Osteocyte (in vitro differentiated cells): ENCODE data around the gene ANKRD27. TPM values are rescaled to one million over a fixed set of nuclear protein-coding genes. Genes with fewer than 3 reads are reported as not detected.

Experiments
- DNase-seq: peaks from one replicate; pipeline ENCODE4 v3.0.0; 2021; ENCODE audit warnings: mixed read lengths; ENCODE audit not compliant: unreplicated experiment; ENCODE audit errors: extremely low spot score
- H3K27ac Mint-ChIP-seq: one replicate; pipeline ENCODE4 v1.8.0; 2021; ENCODE audit warnings: mild to moderate bottlenecking, mixed read lengths; ENCODE audit not compliant: unreplicated experiment
- H3K27me3 Mint-ChIP-seq: one replicate; pipeline ENCODE4 v1.8.0; 2021; ENCODE audit warnings: mixed read lengths; ENCODE audit not compliant: unreplicated experiment
- H3K36me3 Mint-ChIP-seq: one replicate; pipeline ENCODE4 v1.8.0; 2021; ENCODE audit warnings: mixed read lengths; ENCODE audit not compliant: unreplicated experiment
- H3K4me1 Mint-ChIP-seq: one replicate; pipeline ENCODE4 v1.8.0; 2021; ENCODE audit warnings: mixed read lengths; ENCODE audit not compliant: unreplicated experiment
- H3K4me3 Mint-ChIP-seq: one replicate; pipeline ENCODE4 v1.8.0; 2021; ENCODE audit warnings: mild to moderate bottlenecking, moderate library complexity, mixed read lengths; ENCODE audit not compliant: unreplicated experiment
- H3K9me3 Mint-ChIP-seq: one replicate; pipeline ENCODE4 v1.8.0; 2021; ENCODE audit warnings: mixed read lengths; ENCODE audit not compliant: unreplicated experiment
- CTCF ChIP-seq: fragments of 200-600 bp; sonication (generic); IDR thresholded peaks from 2 replicates; pipeline ENCODE4 v1.5.0; 2021; ENCODE audit warnings: antibody characterized with exemption, mild to moderate bottlenecking, moderate library complexity
- total RNA-seq: library from RNA; stranded (reverse); gene quantifications from 2 replicates; pipeline ENCODE4 v1.2.1, GENCODE V29; 2021

Gene ANKRD27
- total RNA-seq, 1 donor from 2014 or later, result 24.1 TPM

GRCh38 chr19:32650671-32651070 lies 24.3 kb downstream of the ANKRD27 start:
- Mint-ChIP-seq H3K4me3 (no peak overlapping the region), H3K36me3 (peaks cover 19% of the 10 kb centered on the region), H3K27me3 (no peaks in the 10 kb centered on the region), H3K27ac (no peak overlapping the region), H3K4me1 (peaks cover 2% of the 10 kb centered on the region), H3K9me3 (no peaks in the 10 kb centered on the region)
- DNase-seq, result no peak
- no peak for TF ChIP-seq CTCF

GRCh38 chr19:32649751-32650150 lies 25.2 kb downstream of the ANKRD27 start:
- H3K36me3 Mint-ChIP-seq, result peaks cover 19% of the 10 kb centered on the region
- peaks cover 2% of the 10 kb centered on the region for H3K4me1 Mint-ChIP-seq
- TF ChIP-seq CTCF, result no peak
- H3K27ac Mint-ChIP-seq, result no peak overlapping the region
- no peak overlapping the region for H3K4me3 Mint-ChIP-seq
- DNase-seq, result no peak
- H3K27me3 Mint-ChIP-seq, result no peaks in the 10 kb centered on the region
- no peaks in the 10 kb centered on the region for H3K9me3 Mint-ChIP-seq

GRCh38 chr19:32647361-32647760 lies 27.6 kb downstream of the ANKRD27 start:
- Mint-ChIP-seq H3K36me3 (peaks cover 34% of the 10 kb centered on the region), H3K4me1 (peaks cover 2% of the 10 kb centered on the region), H3K9me3 (no peaks in the 10 kb centered on the region), H3K27ac (no peak overlapping the region), H3K27me3 (no peaks in the 10 kb centered on the region), H3K4me3 (no peak overlapping the region)
- TF ChIP-seq CTCF, result no peak
- no peak for DNase-seq

- Mint-ChIP-seq H3K36me3 (peaks cover 38% of the 10 kb centered on the region), H3K4me1 (no peaks in the 10 kb centered on the region), H3K27ac (no peak overlapping the region), H3K4me3 (no peak overlapping the region), H3K27me3 (no peaks in the 10 kb centered on the region), H3K9me3 (no peaks in the 10 kb centered on the region)
- DNase-seq, result no peak
- no peak for TF ChIP-seq CTCF
Observed at GRCh38 chr19:32646556-32646955, 28.4 kb downstream of the ANKRD27 start.

GRCh38 chr19:32642771-32643170 lies 32.2 kb downstream of the ANKRD27 start:
- DNase-seq, result no peak
- no peak for TF ChIP-seq CTCF
- no peak overlapping the region for H3K4me3 Mint-ChIP-seq
- H3K27me3 Mint-ChIP-seq, result no peaks in the 10 kb centered on the region
- no peaks in the 10 kb centered on the region for H3K9me3 Mint-ChIP-seq
- H3K36me3 Mint-ChIP-seq, result peaks cover 43% of the 10 kb centered on the region
- H3K27ac Mint-ChIP-seq, result no peak overlapping the region
- H3K4me1 Mint-ChIP-seq, result no peaks in the 10 kb centered on the region
